Uterus (tissue), 4 donors: Measurements from ENCODE around the gene EPGN. TPM values are rescaled to one million over a fixed set of nuclear protein-coding genes. Genes with fewer than 3 reads are reported as not detected.

Experiments
- DNase-seq, 2 donors: peaks; one replicate each; pipeline ENCODE4 v3.0.0-alpha.2; 2019 to 2020
- H3K27ac ChIP-seq, 2 donors: fragments of 200-600 bp; sonication (generic); 1 replicate in 1 of 2; 2 replicates in 1 of 2; pipeline ENCODE4 v1.5.1; 2016 to 2018
- H3K27me3 ChIP-seq, 2 donors: fragments of 200-600 bp; sonication (generic); one replicate each; pipeline ENCODE4 v1.5.1; 2018 to 2019; ENCODE audit warnings: control low read depth in 1 of 2
- H3K36me3 ChIP-seq, 2 donors: fragments of 200-600 bp; sonication (generic); one replicate each; pipeline ENCODE4 v1.5.1; 2019; ENCODE audit warnings: control low read depth in 1 of 2
- H3K4me1 ChIP-seq, 2 donors: fragments of 200-600 bp; sonication (generic); one replicate each; pipeline ENCODE4 v1.5.1; 2018 to 2019; ENCODE audit warnings: control low read depth in 1 of 2
- H3K4me3 ChIP-seq, 2 donors: fragments of 200-600 bp; sonication (generic); 1 replicate in 1 of 2; 2 replicates in 1 of 2; pipeline ENCODE4 v1.5.1; 2018 to 2019; ENCODE audit warnings: mild to moderate bottlenecking in 1 of 2
- H3K9me3 ChIP-seq, 2 donors: fragments of 200-600 bp; sonication (generic); one replicate each; pipeline ENCODE4 v1.5.1; 2019; ENCODE audit warnings: control low read depth in 1 of 2
- CTCF ChIP-seq, 4 experiments: fragments of 200-600 bp in 2 of 4; fragments of 450-650 bp in 2 of 4; sonication (generic) in 2 of 4; IDR thresholded peaks; one replicate each; pipeline ENCODE4 v1.5.1; 2016 to 2019; ENCODE audit warnings: antibody characterized with exemption in 4 of 4, mild to moderate bottlenecking in 2 of 4, moderate library complexity in 1 of 4
- POLR2A ChIP-seq, 2 donors: fragments of 450-650 bp; IDR thresholded peaks; one replicate each; pipeline ENCODE4 v1.6.1; 2016; ENCODE audit warnings: antibody characterized with exemption in 2 of 2, mild to moderate bottlenecking in 1 of 2, moderate library complexity in 1 of 2
- intact Hi-C: fragments of 100-400 bp; cut with DNase I; formaldehyde crosslinking; loops from one replicate; pipeline ENCODE4 v1.15.1; 2023; ENCODE audit warnings: low total_unique reads
- total RNA-seq, 4 donors: library from RNA; depleted of rRNA in 3 of 4; stranded (reverse); fragments of >200 nt in 3 of 4; gene quantifications; one replicate each; pipeline versions ENCODE4 v1.1.0 to v1.2.4, GENCODE V29; 2014 to 2023
- donor health status: DM: yes; HTN: yes; CAD: no.

The EPGN gene
- total RNA-seq, 4 donors from 2014 or later, result 0.26 to 0.61 TPM; not detected in 2

GRCh38 chr4:74331252-74331651 lies 23.0 kb downstream of the EPGN start:
- H3K36me3 ChIP-seq, result no peaks in the 10 kb centered on the region
- no peak overlapping the region for H3K4me3 ChIP-seq
- H3K4me1 ChIP-seq, result no peaks in the 10 kb centered on the region
- no peak overlapping the region for H3K27ac ChIP-seq
- TF ChIP-seq POLR2A (IDR thresholded peaks at IDR 0.05), result no peak
- no peaks in the 10 kb centered on the region for H3K9me3 ChIP-seq
- intact Hi-C loops, result no loop called here
- peaks cover 0 to 3% of the 10 kb centered on the region in 2 donors for H3K27me3 ChIP-seq
- DNase-seq, result no peak

GRCh38 chr4:74331944-74332343 lies 23.7 kb downstream of the EPGN start:
- Histone ChIP-seq H3K27me3 (no peaks in the 10 kb centered on the region), H3K27ac (no peak overlapping the region), H3K9me3 (no peaks in the 10 kb centered on the region), H3K4me1 (no peaks in the 10 kb centered on the region), H3K4me3 (no peak overlapping the region), H3K36me3 (no peaks in the 10 kb centered on the region)
- intact Hi-C loops, result no loop called here
- no peak for TF ChIP-seq POLR2A (IDR thresholded peaks at IDR 0.05)
- TF ChIP-seq CTCF (IDR thresholded peaks at IDR 0.05), result no peak
- no peak for DNase-seq

GRCh38 chr4:74334636-74335035 lies 26.4 kb downstream of the EPGN start:
- Histone ChIP-seq H3K27me3 (no peaks in the 10 kb centered on the region), H3K27ac (no peak overlapping the region), H3K4me1 (no peaks in the 10 kb centered on the region), H3K9me3 (no peaks in the 10 kb centered on the region), H3K4me3 (no peak overlapping the region), H3K36me3 (no peaks in the 10 kb centered on the region)
- no peak for DNase-seq
- no peak for TF ChIP-seq POLR2A (IDR thresholded peaks at IDR 0.05)
- no peak for TF ChIP-seq CTCF (IDR thresholded peaks at IDR 0.05)
- intact Hi-C loops, result no loop called here

- no peaks in the 10 kb centered on the region for H3K36me3 ChIP-seq
- no peak for DNase-seq
- TF ChIP-seq POLR2A (IDR thresholded peaks at IDR 0.05) (no peak), CTCF (IDR thresholded peaks at IDR 0.05) (no peak)
- H3K4me3 ChIP-seq, result no peak overlapping the region
- intact Hi-C loops, result no loop called here
- H3K9me3 ChIP-seq, result no peaks in the 10 kb centered on the region
- H3K27ac ChIP-seq, result no peak overlapping the region
- H3K27me3 ChIP-seq, result no peaks in the 10 kb centered on the region
- no peaks in the 10 kb centered on the region for H3K4me1 ChIP-seq
Observed at GRCh38 chr4:74335341-74336021, 27.2 kb downstream of the EPGN start.

- H3K27ac ChIP-seq, result no peak overlapping the region
- H3K36me3 ChIP-seq, result no peaks in the 10 kb centered on the region
- H3K9me3 ChIP-seq, result no peaks in the 10 kb centered on the region
- intact Hi-C loops, result no loop called here
- no peaks in the 10 kb centered on the region for H3K27me3 ChIP-seq
- H3K4me1 ChIP-seq, result no peaks in the 10 kb centered on the region
- DNase-seq, result no peak
- no peak overlapping the region for H3K4me3 ChIP-seq
- no peak for TF ChIP-seq CTCF (IDR thresholded peaks at IDR 0.05)
- no peak for TF ChIP-seq POLR2A (IDR thresholded peaks at IDR 0.05)
Observed at GRCh38 chr4:74338792-74339333, 30.6 kb downstream of the EPGN start.
